Renal cortex interstitium (tissue), 11 donors: ENCODE results near the gene REEP1. TPM values are rescaled to one million over a fixed set of nuclear protein-coding genes. Genes with fewer than 3 reads are reported as not detected.
"Not testable (repeated sequence)": the region's sequence is repeated elsewhere in the genome, so short reads cannot be mapped to it uniquely, and the experiment has no call there.

Source experiments
- DNase-seq, 11 donors: peaks; one replicate each; pipeline ENCODE4 v3.0.0-alpha.2; 2013; ENCODE audit warnings: low read depth in 9 of 11, low spot score in 4 of 11; ENCODE audit errors: extremely low read depth in 1 of 11
- polyA plus RNA-seq, 3 donors: library from polyadenylated mRNA; unstranded; fragments of 120-200 nt; gene quantifications; one replicate each; pipeline ENCODE4 v1.2.1, GENCODE V29; 2013; ENCODE audit not compliant: insufficient read length in 3 of 3

REEP1 gene
- polyA plus RNA-seq, 3 donors: 2.6 to 3.5 (median 3.2) TPM

- no peak for DNase-seq
Measured at GRCh38 chr2:86352727-86353221, 15.3 kb upstream of the REEP1 start.

DNA sequence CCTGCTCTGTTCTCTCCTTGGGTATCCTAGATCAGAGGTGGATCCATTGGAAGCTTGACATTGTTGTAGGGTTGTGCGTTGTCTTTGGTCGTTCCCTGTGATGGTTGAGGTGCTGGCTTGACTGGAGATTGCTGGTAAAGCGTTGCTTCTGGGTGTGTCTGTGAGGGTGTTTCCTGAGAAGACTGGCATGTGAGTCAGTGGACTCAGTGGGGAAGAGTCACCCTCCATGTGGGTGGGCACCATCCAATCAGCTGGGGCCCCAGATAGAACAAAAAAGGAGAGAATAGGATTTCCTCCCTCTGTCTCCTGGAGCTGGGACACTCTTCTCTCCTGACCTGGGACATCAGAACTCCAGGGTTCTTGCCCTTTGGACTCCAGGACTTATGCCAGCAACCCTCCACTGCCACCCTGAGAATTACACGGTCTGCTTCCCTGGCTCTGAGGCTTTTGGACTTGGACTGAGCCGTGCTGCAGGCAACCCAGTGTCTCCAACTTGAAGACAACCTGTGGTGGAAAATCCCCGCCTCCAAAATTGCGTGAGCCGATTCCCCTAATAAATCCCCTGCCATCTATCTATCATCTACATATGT is 14.8 kb upstream of the REEP1 start:
- no peak for DNase-seq

DNA sequence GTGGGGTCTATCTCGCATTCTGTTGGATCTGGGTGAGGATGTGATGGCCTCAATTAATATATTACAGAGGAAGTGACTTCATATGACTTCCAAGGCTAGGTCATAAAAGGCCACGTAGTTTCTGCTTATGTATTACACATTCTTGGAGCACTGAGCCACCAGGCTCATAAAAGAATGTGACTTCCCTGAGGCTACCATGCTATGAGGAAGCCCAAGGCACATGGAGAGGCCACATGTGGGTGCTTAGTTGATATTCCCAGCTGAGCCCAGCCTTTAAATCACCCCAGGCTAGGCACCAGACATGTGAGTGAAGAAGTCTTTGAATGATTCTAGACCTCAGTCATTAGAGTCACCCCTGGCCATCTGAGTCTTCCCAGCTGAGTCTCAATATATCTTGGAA is 13.3 kb upstream of the REEP1 start:
- no peak for DNase-seq

GRCh38 chr2:86347401-86347800 is 10.0 kb upstream of the REEP1 start:
- no peak for DNase-seq

- not testable (repeated sequence) for DNase-seq
Measured at GRCh38 chr2:86345783-86346370, 8.5 kb upstream of the REEP1 start.

DNA sequence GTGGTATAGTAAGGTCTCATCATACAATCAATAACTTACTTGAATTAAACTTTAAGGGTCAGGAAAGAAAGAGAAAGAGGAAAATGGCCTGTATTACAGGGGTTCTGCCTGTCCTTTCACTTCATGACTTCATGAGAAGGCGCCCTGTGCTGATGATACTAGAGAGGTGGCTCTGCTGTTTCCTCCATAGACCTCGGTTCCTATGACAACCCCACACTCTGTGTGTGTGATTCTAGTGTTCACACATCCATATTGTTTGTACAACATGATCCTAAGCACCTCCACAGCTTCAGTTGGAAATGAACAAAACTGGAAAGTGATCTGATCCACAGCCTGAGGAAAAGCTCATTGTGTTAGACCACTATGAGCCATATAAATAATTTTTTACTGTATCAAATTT is 7.0 kb upstream of the REEP1 start:
- no peak for DNase-seq

GRCh38 chr2:86342488-86342887 is 5.1 kb upstream of the REEP1 start:
- DNase-seq: no peak

DNA sequence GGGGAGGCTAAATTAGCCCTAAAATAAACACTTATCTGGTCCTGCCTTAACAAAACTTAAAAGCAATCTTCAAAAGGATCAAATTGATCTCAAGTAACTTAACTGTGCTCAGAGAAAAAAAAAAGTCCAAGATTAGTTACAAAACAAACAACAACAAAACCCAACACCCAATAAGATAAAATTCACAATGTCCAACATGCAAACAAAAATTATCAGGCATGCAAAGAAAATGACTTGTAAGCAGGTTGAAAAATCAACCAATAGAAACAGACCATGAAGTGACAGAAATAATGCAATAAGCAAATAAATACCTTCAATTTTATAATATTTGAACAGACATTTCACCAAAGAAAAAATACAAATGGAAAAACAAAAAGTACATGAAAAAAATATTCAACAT is 4.0 kb upstream of the REEP1 start:
- no peak for DNase-seq

DNA sequence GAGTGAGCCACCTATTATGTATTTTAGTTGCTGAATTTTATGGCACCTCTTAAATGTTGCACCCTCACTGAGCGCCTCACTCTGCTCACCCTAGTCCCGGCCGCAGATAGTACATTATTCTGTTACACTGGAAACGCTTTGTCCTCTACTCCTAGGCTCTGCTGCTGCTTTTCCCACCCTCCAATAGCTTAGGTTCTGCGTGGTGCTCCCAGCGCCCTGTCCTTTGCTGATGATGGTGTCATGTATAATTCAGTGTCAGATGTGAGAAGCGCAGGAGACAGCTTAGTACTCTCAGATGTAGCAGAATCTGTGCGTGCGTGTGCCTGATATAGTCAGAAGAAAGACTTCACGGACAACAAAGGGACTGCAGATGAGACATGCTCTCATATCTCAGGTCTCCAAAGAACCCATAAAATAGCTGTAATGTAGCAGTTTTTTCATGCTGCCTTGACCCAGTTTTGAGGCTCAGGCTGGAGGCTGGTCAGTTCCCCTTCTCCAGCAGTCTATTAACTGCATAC is 1.4 kb upstream of the REEP1 start:
- no peak for DNase-seq

DNA sequence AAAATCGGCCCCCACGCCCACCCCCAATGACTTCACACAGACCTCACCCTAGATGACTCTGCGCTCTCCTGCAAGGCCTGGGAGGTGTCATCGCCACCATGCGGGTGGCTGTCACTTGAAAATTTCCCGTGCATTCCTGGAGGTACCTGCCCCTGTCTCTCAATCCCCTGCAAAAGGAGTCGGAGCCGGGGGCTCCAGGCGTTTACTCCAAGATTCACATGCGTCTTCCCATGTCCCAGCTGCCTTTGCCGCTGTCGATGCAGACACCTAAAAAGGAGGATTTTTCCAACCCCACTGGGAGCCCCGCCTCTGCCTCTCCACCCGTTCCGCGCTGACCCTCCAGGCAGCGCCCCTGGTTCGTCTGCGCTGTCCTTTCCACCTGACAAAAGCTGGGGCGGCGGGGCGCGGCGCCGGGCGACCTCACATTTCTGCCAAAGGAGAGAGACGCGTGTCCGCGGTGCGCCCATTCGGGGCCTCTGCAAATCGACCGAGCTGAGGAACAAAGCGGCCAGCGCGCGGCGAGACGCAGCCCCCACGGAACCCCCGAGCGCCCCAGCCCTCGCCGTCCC is 667 bp downstream of the REEP1 start:
- no peak for DNase-seq

GRCh38 chr2:86335865-86336674 is 1.4 kb downstream of the REEP1 start:
- DNase-seq: no peak

DNA sequence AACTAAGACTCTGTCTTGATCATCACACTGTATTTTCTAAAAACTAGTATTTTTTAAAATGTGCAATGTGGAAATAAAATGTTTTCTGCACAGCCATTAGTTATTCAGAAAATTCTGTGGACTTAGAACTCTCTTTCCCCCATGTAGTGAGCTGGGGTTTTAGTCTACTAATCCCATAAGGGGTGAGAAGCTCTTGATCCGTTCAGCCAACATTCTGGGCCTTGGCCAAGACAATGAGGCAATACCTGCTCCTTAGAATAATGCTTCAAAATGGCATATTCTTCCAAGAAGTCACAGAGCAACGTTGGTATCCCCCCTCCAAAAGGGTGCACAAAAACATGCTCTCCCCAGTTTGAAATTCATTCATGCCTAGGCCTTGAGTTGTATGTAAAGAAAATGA is 4.0 kb downstream of the REEP1 start:
- DNase-seq: no peak

GRCh38 chr2:86332654-86333053 is 4.8 kb downstream of the REEP1 start:
- no peak for DNase-seq

DNA sequence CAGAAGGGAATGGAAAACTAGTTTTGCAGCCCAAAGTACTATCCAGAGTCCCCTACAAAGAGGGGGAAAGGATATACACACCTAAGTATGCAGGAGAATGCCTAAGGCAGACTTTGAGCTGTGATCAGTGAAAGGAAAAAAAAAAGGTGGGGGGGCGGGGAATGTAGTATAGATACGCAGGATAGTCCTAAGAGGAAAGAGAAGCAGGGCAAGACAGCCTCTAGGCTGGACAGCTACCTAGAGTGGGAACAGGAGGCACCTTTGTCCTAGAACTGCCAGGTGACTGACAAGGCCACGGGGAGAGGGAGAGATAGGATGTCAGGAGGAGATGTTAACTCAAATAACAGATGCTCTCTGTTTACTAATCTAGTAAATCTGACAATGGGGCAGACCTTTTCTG is 6.0 kb downstream of the REEP1 start:
- no peak for DNase-seq

DNA sequence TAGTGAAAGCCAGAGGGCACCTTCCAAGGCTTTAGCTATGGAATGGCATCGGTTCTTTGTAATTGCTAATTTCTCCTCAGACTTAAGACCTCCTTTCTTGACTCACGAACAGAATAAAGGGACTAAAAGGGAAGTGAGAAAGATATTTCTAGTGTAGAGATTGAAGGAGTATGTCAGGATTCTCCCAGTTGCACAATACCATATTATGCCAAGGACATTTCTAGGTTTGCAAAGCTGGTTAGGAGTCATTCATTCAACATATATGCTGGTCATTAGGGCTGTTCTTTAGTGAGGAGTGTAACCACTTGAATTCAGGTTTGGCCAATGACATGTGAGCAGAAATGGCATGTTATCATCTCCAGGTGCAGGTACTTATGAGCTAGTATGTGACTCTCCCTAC is 7.4 kb downstream of the REEP1 start:
- no peak for DNase-seq

GRCh38 chr2:86323273-86324021 is 14.0 kb downstream of the REEP1 start:
- no peak for DNase-seq

- DNase-seq: no peak
Measured at GRCh38 chr2:86319700-86320580, 17.5 kb downstream of the REEP1 start.

DNA sequence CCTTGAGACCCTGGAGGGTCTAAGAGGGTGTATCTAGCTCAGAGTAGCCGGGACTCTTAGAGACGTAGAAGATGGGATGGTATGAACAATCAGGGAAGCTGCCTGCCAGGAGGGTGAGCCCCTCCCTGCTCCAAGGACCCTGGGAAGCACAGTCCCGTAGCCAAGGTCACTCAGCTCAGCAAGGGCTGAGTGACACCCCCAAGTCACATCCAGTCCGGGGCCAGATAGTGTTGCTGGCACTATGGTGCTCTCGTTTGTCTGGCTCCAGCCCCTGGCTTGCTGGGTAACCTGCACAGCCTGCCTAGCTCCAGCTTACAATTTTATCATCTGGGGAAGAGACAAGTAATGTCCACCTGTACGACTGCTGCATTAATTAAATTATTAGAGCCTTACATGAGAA is 22.3 kb downstream of the REEP1 start:
- DNase-seq: no peak
